Stimulated activated naive CD8-positive, alpha-beta T cell treated with anti-CD3 and anti-CD28 coated beads, Interleukin-15, amount 100 ng/mL, for 72 hours (primary cell): ENCODE data around the gene SETBP1.

Experiments used
- ATAC-seq: fragments of 150-1000 bp; cut with Tn5 transposase; 2 replicates; pipeline ENCODE4 v1.10.0; 2021; ENCODE audit warnings: mild to moderate bottlenecking, moderate library complexity
- DNase-seq, 2 donors: peaks; one replicate each; pipeline ENCODE4 v3.0.0; 2021 to 2022
- H3K27ac Mint-ChIP-seq, 2 donors: one replicate each; pipeline ENCODE4 v1.8.0; 2022; ENCODE audit warnings: mild to moderate bottlenecking in 2 of 2, mixed read lengths in 2 of 2, moderate library complexity in 2 of 2
- H3K27me3 Mint-ChIP-seq: one replicate; pipeline ENCODE4 v1.8.0; 2022; ENCODE audit warnings: mixed read lengths
- H3K4me1 Mint-ChIP-seq: one replicate; pipeline ENCODE4 v1.8.0; 2022; ENCODE audit warnings: mild to moderate bottlenecking, mixed read lengths
- H3K4me3 Mint-ChIP-seq, 2 donors: one replicate each; pipeline ENCODE4 v1.8.0; 2022; ENCODE audit warnings: mild to moderate bottlenecking in 2 of 2, mixed read lengths in 2 of 2, moderate library complexity in 1 of 2
- H3K9me3 Mint-ChIP-seq, 2 donors: one replicate each; pipeline ENCODE4 v1.8.0; 2022; ENCODE audit warnings: mixed read lengths in 2 of 2

Gene SETBP1

GRCh38 chr18:44961288-44961995, 280.8 kb downstream of the SETBP1 start:
- H3K4me1 Mint-ChIP-seq: no peaks in the 10 kb centered on the region
- ATAC-seq (no peak), DNase-seq (no peak)
- H3K4me3 Mint-ChIP-seq: no peak overlapping the region
- no peaks in the 10 kb centered on the region for H3K9me3 Mint-ChIP-seq
- H3K27me3 Mint-ChIP-seq: no peaks in the 10 kb centered on the region
- H3K27ac Mint-ChIP-seq: no peak overlapping the region

GRCh38 chr18:44967599-44967998, 286.9 kb downstream of the SETBP1 start:
- H3K27me3 Mint-ChIP-seq: no peaks in the 10 kb centered on the region
- no peak overlapping the region for H3K4me3 Mint-ChIP-seq
- H3K4me1 Mint-ChIP-seq: no peaks in the 10 kb centered on the region

GRCh38 chr18:44968336-44968735, 287.6 kb downstream of the SETBP1 start:
- ATAC-seq (no peak), DNase-seq (no peak)
- no peak overlapping the region for H3K4me3 Mint-ChIP-seq
- no peaks in the 10 kb centered on the region for H3K9me3 Mint-ChIP-seq
- peaks cover 2% of the 10 kb centered on the region for H3K27me3 Mint-ChIP-seq
- H3K4me1 Mint-ChIP-seq: no peaks in the 10 kb centered on the region
- no peak overlapping the region for H3K27ac Mint-ChIP-seq

More at GRCh38 chr18:44967599-44967998, 286.9 kb downstream of the SETBP1 start:
- no peak for ATAC-seq
- no peak for DNase-seq
- Mint-ChIP-seq H3K27ac (no peak overlapping the region), H3K9me3 (no peaks in the 10 kb centered on the region)

DNA sequence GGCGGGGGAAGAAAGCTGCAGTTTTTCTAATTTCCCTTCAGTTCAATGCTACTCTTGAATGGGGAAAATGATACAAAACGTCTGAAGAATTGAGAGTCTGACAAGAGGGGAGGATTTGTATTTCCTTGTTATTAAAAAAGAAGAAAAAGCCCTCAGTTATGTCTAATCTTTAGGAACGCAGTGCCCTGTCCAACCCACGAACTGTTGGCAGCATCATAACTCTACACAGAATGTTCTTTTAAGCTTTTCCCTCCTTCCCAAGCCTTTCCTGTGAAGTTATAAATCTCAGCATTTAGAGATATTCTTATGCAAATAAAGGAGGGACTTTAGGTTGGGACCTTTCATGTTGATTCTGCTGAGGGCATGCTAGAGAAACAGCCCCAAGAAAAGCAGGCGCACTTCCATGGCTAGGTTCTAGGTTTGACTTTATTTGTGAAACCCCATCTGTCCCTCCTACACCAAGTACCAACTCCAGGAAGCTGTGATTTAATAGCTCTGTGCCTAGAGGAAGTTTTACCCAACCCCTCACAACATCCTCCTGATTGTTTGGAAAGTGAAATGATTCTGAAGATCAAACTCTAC, 288.6 kb downstream of the SETBP1 start:
- no peaks in the 10 kb centered on the region for H3K4me1 Mint-ChIP-seq
- peaks cover 7% of the 10 kb centered on the region for H3K27me3 Mint-ChIP-seq
- no peak overlapping the region for H3K27ac Mint-ChIP-seq
- no peaks in the 10 kb centered on the region for H3K9me3 Mint-ChIP-seq
- H3K4me3 Mint-ChIP-seq: no peak overlapping the region
- no peak for DNase-seq
- no peak for ATAC-seq

DNA sequence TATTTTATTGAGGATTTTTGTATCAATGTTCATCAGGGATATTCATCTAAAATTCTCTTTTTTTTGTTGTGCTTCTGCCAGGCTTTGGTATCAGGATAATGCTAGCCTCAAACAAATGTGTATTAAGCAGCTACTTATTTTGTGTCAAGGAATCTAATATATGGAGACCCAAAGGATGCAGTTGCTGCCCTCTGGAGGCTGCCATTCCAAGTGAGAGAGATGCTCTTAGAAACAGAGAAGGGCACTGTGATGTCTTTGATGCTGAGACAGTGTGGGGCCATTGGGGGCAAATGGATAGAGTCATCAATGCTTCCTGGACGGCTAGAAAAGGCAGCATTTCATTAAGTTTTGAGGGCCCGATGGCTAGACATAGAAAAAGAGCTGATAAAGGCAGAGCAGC, 292.6 kb downstream of the SETBP1 start:
- DNase-seq: no peak
- no peak overlapping the region for H3K27ac Mint-ChIP-seq

GRCh38 chr18:44974174-44974573, 293.5 kb downstream of the SETBP1 start:
- Mint-ChIP-seq H3K27ac (no peak overlapping the region), H3K4me1 (no peaks in the 10 kb centered on the region), H3K9me3 (no peaks in the 10 kb centered on the region), H3K4me3 (no peak overlapping the region), H3K27me3 (peaks cover 7% of the 10 kb centered on the region)
- ATAC-seq (no peak), DNase-seq (no peak)

More for the DNA sequence above, 292.6 kb downstream of the SETBP1 start:
- ATAC-seq: no peak
- Mint-ChIP-seq H3K9me3 (no peaks in the 10 kb centered on the region), H3K4me3 (no peak overlapping the region), H3K4me1 (no peaks in the 10 kb centered on the region), H3K27me3 (peaks cover 7% of the 10 kb centered on the region)

- ATAC-seq: no peak
- no peaks in the 10 kb centered on the region for H3K9me3 Mint-ChIP-seq
- H3K27me3 Mint-ChIP-seq: peaks cover 7% of the 10 kb centered on the region
- DNase-seq: no peak
- H3K4me1 Mint-ChIP-seq: no peaks in the 10 kb centered on the region
- H3K4me3 Mint-ChIP-seq: no peak overlapping the region
- H3K27ac Mint-ChIP-seq: no peak overlapping the region
Measured at GRCh38 chr18:44977856-44978255, 297.2 kb downstream of the SETBP1 start.

DNA sequence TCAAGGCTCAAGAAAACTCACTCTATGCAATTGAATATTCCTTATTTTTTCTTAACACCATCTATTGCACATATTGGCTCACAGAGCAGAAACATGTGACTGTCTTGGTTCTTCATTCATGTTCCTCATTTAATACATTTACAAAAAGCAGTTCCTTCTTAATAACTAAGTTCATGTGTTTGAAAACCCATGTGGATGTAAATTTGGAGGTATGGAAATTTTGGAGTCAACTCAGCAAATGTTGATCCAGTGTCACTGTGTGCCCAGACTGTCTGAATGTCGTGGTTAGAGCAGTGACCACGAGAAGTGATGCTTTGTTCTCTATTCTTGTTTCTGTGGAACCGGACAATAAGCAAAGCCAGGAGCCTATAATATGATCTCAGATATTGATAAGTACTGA, 299.1 kb downstream of the SETBP1 start:
- Mint-ChIP-seq H3K9me3 (no peaks in the 10 kb centered on the region), H3K27me3 (no peaks in the 10 kb centered on the region), H3K4me1 (no peaks in the 10 kb centered on the region), H3K27ac (no peak overlapping the region), H3K4me3 (no peak overlapping the region)
- DNase-seq: no peak
- no peak for ATAC-seq

DNA sequence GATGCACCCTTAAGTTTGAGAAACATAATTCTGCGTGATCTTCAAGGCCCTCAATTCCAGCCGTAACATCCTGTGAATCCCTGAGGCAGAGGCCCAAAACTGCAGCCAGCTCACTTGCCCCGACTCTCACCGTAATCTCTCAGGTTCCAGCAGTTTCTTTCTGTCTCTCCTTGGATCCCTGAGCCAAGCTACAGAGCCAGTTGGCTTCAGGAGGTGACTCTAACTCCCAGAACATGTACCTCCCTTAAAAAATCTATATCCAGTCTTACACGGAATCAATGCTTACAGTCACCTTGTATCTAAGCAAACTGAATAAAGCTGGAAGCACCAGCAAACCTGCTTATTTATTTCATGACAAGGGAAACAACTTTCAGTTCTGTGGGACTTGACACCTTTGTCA, 300.4 kb downstream of the SETBP1 start:
- H3K4me3 Mint-ChIP-seq: no peak overlapping the region
- H3K27ac Mint-ChIP-seq: no peak overlapping the region
- no peaks in the 10 kb centered on the region for H3K9me3 Mint-ChIP-seq
- ATAC-seq (no peak), DNase-seq (no peak)
- H3K27me3 Mint-ChIP-seq: no peaks in the 10 kb centered on the region
- H3K4me1 Mint-ChIP-seq: no peaks in the 10 kb centered on the region

GRCh38 chr18:44986933-44987332, 306.2 kb downstream of the SETBP1 start:
- DNase-seq: no peak
- H3K27ac Mint-ChIP-seq: no peak overlapping the region
- H3K27me3 Mint-ChIP-seq: no peaks in the 10 kb centered on the region
- no peak for ATAC-seq
- no peaks in the 10 kb centered on the region for H3K4me1 Mint-ChIP-seq
- no peak overlapping the region for H3K4me3 Mint-ChIP-seq
- H3K9me3 Mint-ChIP-seq: no peaks in the 10 kb centered on the region

DNA sequence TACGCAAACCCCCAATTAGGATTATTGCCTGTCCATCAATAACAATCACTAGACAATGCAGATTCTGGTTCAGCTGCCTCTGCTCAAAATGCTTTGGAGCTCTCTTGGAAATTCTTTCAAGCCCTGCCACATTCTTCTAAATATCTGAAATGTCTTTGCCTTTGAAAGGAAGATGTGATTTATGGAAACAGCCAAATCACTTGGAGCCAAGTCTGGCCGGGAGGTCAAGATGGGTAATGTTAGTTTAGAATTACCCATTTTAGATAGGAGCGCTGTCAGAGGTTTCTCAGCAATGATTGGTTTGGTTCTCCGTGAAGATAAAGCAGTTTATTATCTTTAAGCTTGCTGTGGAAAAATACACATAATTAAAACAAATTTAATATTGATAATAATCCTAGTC, 306.7 kb downstream of the SETBP1 start:
- H3K4me3 Mint-ChIP-seq: no peak overlapping the region
- no peaks in the 10 kb centered on the region for H3K9me3 Mint-ChIP-seq
- no peaks in the 10 kb centered on the region for H3K4me1 Mint-ChIP-seq
- no peak for ATAC-seq
- H3K27me3 Mint-ChIP-seq: no peaks in the 10 kb centered on the region
- DNase-seq: no peak
- no peak overlapping the region for H3K27ac Mint-ChIP-seq

- H3K27me3 Mint-ChIP-seq: no peaks in the 10 kb centered on the region
- no peak overlapping the region for H3K27ac Mint-ChIP-seq
- H3K4me3 Mint-ChIP-seq: no peak overlapping the region
- no peaks in the 10 kb centered on the region for H3K9me3 Mint-ChIP-seq
- no peak for DNase-seq
- no peak for ATAC-seq
- no peaks in the 10 kb centered on the region for H3K4me1 Mint-ChIP-seq
Measured at GRCh38 chr18:44988821-44989587, 308.3 kb downstream of the SETBP1 start.

- Mint-ChIP-seq H3K27me3 (no peaks in the 10 kb centered on the region), H3K4me3 (no peak overlapping the region), H3K27ac (no peak overlapping the region), H3K4me1 (no peaks in the 10 kb centered on the region), H3K9me3 (no peaks in the 10 kb centered on the region)
- no peak for ATAC-seq
- no peak for DNase-seq
Measured at GRCh38 chr18:44996261-44996660, 315.6 kb downstream of the SETBP1 start.

DNA sequence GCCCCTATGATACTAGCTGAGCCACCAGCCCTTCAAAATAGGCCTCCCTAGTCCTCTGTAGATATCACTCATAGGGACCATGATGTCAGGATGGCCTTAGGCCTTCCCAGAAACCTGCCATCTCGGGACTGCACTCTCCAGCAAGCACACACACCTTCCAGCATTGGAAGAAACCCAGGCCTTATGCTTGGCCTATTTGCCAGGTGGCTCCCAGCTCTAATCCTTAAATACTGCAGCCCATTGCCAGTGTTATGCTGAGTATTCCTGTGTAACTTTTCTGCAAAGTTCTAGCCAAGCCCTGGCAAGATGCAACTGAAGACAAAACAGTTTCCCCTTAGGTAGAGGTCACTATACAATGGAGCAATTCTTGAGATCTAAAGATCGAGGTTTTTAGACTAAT, 316.5 kb downstream of the SETBP1 start:
- no peak for ATAC-seq
- Mint-ChIP-seq H3K27me3 (no peaks in the 10 kb centered on the region), H3K9me3 (peaks cover 0 to 6% of the 10 kb centered on the region in 2 donors), H3K4me1 (no peaks in the 10 kb centered on the region), H3K4me3 (no peak overlapping the region), H3K27ac (no peak overlapping the region)
- DNase-seq: no peak

- Mint-ChIP-seq H3K27ac (no peak overlapping the region), H3K27me3 (no peaks in the 10 kb centered on the region), H3K4me3 (no peak overlapping the region), H3K9me3 (peaks cover 0 to 7% of the 10 kb centered on the region in 2 donors), H3K4me1 (no peaks in the 10 kb centered on the region)
- DNase-seq: no peak
- ATAC-seq: no peak
Measured at GRCh38 chr18:44998360-44998759, 317.7 kb downstream of the SETBP1 start.

DNA sequence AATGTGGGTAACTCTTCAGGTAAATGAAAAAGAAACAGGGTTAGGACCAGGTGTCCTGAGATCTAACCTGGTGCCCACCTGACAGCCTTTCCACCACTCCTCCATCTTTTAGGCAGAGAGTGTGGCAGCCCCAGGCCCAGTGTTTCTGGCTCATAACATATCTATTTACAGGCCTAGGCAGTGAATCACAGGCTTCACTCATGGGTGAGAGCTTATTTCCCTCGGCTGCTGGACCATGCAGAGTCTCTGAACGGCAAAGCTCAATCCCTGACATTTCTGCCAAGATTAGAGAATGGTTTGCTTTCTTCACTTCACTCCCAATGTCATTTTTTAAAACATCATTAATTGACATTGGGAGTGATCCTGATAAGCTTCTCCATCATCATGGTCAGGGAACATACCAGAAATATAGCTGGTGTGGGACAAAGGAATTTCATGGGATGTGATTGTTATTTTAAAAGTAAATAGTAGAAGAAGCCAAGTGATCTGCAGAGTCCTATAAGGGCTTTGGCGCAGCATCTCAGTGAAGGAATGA, 323.9 kb downstream of the SETBP1 start:
- ATAC-seq: no peak
- H3K9me3 Mint-ChIP-seq: peaks cover 0 to 7% of the 10 kb centered on the region in 2 donors
- peaks cover 9% of the 10 kb centered on the region for H3K4me1 Mint-ChIP-seq
- H3K4me3 Mint-ChIP-seq: no peak overlapping the region
- DNase-seq: no peak
- H3K27me3 Mint-ChIP-seq: no peaks in the 10 kb centered on the region
- H3K27ac Mint-ChIP-seq: no peak overlapping the region
